EH (cell line): ENCODE data around the gene ZNF385B.
A peak's percentile ranks its signal among the peaks of the same experiment; 100 is the strongest.

Source experiments
- DNase-seq: peaks from one replicate; pipeline ENCODE4 v3.0.0-alpha.2; 2015; ENCODE audit warnings: low read depth

The ZNF385B gene

DNA sequence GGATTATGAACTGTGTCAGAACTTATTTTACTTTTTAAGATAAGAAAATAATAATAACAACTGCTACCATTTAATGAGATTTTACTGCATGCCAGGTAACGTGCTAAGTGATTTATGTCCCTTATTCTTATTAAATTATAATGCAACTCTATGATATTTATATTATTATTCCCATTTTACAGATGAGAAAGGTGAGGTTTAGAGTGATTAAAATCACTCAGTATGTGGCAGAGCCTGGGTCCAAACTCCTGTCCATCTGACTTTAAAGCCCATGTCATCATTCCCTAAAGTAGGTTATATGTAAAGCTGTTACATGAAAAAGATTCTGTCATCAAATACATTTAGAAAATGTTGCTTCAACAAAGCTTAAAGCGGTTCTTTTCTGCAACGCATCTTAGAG, 308.0 kb downstream of the ZNF385B start:
- DNase-seq = no peak

DNA sequence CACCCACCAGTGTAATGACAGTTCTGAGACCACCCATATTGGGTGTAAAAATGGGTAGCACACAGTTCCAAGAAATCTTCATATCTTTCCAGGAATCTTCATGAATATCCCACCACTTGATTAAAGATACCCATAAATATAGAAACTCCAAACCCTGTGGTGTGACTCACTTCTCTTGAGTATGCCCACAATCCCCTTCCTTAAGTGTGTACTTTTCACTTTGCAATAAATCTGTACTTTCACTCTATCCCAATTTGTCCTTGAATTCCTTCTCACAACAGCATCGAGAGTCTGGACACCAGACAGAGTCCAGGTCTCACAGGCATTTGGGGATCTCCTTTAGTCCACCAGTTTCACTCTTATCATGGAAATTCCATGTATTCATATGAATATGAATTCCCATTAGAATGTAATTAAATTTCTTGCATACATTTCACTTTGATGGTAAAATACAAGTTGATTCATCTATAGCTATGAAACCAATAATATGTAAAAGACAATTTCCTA, 309.8 kb downstream of the ZNF385B start:
- no peak for DNase-seq

DNA sequence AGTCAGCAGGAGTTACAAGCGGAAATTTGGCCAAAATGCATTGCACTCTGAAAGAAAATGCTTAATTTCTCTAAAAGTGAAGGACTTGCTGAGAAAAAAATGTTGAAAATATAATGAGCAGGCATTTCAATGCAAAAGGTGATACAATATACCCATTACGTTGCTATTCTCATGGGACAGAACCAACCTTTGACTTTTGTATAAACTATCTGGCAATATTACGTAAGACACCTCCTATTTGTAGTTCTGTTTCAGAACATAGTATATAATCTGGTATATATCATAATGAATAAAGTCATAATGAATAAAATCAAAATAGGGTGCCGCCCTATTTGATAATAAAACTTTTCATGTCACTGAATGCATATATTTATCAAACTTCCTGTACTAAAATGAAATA, 310.6 kb downstream of the ZNF385B start:
- no peak for DNase-seq

DNA sequence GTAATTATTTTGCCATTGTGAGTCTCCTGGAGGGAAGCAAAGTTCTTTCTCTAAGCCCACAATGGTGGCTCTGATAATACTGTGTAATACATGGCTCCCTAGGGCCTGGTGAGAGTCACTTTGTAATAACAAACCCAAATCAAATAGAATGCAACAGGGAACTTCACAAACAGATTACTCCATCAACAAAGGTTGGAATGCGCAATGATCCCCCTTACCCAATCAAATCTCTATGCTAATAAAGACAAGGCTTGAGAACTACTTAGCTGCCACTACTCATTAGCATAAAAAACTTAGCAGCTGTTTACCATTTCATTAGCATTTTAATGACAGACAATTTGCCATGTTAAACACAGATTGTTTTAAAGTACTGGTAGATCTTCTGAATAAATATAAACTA, 311.2 kb downstream of the ZNF385B start:
- no peak for DNase-seq

DNA sequence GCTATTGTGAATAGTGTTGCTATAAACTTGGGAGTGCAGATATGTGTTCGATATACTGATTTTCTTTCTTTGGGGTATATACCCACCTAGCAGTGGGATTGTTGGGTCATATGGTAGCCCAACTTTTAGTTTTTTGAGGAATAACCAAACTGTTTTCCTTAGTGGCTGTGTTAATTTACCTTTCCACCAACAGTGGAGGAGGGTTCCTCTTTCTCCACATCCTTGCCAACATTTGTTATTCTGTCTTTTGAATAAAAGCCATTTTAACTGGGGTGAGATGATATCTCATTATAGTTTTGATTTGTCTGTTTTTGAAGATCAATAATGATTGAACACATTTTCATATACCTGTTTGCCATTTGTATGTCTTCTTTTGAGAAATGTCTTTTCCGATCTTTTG, 314.8 kb downstream of the ZNF385B start:
- no peak for DNase-seq

DNA sequence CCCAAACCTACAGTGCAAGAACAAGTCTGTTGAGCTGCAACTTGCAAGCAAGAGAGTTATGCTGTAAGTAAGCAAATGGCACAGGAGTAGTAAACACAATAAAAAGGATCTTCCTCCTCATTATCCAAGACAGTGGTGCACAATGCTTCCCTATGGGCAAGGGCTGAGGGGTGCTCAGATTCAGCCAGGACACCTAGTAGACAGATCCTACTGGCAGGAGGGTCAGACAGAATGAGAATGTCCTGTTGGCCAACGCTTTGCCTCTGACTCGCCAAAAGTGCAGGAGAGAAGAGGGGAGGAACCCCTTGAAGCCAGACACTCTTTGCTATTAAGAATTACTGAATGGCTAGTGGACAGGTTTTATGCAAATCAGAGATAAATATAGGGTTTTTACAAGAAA, 316.4 kb downstream of the ZNF385B start:
- no peak for DNase-seq

GRCh38 chr2:179543361-179543901, 318.0 kb downstream of the ZNF385B start:
- DNase-seq = peak; percentile 64

DNA sequence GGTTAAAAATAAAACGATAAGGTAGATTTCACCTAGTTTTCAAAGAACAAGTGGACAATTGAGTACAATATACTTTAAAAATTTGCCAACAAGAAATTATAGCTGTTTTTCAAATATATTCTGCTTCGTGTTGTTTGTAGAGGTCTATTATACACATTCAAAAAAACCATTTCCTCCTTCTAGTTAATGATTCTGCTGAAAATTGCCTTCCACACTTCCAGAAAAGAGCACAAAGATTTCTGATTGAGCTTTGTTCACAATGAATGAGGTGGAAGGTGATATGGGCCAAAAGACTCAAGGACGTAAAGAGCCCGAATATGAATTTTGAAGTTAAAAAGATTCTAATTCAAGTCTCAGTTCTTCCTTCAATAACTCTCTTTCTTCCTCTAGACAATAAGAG, 319.8 kb downstream of the ZNF385B start:
- no peak for DNase-seq

- DNase-seq = no peak
Observed at GRCh38 chr2:179539124-179539511, 322.3 kb downstream of the ZNF385B start.

GRCh38 chr2:179538406-179539123, 322.8 kb downstream of the ZNF385B start:
- DNase-seq = peak; percentile 6

DNA sequence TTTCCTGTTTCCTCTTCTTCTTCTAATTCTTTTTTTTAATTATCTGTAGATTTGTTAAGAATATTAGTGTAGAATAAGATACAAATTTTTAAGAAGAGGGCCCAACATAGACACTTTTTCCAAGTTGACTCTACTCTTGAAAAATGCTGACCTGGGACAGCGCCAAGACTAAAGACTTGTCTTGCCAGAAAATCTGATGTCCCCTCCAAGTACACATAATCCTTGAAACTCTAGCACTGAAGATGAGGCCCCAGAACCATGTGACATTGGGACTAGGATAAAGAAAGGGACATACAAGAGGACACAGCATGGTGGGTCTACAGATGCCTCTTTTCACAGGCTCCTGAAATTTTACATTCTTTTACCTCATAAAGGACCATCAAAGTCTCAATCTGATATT, 325.2 kb downstream of the ZNF385B start:
- DNase-seq = peak; percentile 41

DNA sequence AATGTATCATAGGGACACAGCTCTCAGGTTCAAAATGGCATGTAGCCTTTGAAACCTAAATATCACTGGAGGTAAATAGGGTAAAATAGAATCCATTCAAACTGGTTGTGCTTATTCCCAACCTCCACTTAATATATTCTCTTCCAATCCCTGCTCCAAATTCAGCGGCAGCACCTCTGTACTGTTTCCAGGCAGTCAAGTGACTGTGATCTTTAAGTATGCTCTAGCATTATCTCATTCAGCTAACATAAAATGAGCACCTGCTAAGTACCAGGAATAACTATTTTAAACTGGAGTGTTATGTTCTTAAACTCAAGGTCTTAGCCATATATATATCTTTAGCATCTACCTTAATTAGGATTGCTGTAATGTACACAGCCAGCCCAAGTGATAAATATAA, 327.5 kb downstream of the ZNF385B start:
- DNase-seq = no peak

DNA sequence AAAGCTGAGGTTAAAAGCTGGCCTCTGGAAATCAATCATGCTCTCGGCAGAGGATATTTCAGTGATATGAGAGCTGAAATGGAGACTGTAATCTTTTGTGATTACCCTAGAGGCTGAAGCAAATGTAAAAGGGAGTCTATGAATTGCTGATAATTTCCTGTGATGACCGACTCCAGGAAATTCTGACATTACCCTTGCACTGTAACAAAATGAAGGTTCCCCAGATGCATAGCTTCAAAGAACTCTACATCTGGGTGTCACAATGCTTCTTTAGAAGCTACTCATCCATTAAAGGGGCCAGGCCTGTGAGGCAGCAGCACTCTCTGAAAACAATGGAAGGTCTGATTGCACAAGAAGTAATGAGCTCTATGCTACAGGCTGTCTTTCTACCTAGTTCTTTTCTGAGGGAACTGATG, 328.5 kb downstream of the ZNF385B start:
- no peak for DNase-seq

- DNase-seq = no peak
Observed at GRCh38 chr2:179528576-179529069, 332.8 kb downstream of the ZNF385B start.

- DNase-seq = no peak
Observed at GRCh38 chr2:179525340-179525739, 336.1 kb downstream of the ZNF385B start.

DNA sequence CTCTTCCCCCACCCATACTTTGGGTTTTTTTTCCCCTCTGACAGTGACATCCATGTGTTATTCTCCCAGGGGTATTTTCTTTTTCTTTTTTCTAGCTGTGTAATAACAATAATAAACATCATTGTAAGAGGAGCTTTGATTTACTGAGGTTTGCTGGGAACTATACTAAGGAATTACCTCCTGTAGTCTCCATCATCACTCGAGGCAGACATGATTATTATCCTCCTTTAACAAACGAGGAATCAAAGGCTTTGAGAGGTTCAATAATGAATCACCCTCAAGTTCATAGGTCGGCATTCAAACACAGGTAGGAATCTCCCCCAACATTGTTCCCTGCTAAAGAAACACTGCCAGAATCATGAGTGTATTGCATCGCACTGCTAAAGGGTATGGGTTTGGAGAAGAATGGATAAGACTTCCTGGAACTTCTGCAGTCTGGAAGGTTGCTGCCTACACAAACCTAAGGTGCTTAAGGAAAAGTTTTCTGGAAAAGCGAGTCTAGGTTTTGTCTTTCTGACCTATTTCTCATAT, 336.5 kb downstream of the ZNF385B start:
- no peak for DNase-seq

DNA sequence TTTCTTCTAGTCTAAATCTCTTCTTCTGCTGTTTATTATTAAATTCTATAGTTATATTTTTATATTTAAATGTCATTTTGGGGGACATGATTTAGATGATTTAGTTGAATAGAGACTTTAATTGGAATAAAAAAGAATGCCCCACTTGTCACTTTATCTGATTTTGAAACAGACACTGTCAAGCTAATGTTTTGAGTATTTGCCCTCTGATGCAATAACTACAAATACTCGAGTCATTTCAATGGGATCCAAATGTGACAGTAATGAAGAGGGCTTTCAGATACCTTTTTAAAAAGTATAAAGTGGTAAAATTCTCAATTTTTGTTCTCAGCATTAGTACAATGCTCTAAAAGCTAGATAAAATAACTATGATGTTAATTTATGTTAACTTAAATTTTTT, 339.5 kb downstream of the ZNF385B start:
- peak; percentile 11 for DNase-seq

- DNase-seq = no peak
Observed at GRCh38 chr2:179518830-179519229, 342.6 kb downstream of the ZNF385B start.

GRCh38 chr2:179513181-179513580, 348.2 kb downstream of the ZNF385B start:
- DNase-seq = peak; percentile 9

DNA sequence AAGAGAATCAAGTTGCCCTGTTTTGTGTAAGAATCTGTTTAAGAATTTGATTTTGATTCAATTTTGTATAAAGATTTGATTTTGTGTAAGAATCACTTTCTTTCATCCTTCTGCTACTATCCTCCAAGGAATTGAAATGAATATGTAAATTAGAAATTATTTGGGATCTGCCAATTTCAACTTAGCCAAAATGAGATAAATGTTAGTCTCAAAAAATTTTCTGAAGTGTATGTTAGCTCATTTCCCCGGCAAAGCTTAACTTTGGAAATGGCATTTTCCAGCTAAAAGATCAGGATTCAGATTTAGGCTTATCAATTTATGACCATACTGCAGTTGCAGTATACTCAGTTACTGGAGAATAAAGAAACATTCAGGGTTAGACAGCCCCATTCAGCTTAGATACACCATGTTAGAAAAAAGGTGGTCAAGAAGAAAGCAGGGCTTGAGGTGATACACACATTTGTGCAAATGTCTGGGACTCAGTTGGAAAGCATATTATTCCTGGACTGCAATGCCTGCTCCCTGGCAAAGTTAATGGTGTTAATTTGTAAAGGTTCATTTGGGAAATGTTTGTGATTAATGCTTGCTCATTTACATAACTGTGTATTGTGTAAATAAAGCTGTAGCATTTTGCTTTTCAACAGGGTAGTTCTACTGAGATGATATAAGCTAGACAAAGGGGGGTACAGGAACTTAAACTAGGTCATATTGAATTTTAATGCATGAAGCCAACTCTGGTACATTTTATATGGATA, 349.0 kb downstream of the ZNF385B start:
- no peak for DNase-seq

DNA sequence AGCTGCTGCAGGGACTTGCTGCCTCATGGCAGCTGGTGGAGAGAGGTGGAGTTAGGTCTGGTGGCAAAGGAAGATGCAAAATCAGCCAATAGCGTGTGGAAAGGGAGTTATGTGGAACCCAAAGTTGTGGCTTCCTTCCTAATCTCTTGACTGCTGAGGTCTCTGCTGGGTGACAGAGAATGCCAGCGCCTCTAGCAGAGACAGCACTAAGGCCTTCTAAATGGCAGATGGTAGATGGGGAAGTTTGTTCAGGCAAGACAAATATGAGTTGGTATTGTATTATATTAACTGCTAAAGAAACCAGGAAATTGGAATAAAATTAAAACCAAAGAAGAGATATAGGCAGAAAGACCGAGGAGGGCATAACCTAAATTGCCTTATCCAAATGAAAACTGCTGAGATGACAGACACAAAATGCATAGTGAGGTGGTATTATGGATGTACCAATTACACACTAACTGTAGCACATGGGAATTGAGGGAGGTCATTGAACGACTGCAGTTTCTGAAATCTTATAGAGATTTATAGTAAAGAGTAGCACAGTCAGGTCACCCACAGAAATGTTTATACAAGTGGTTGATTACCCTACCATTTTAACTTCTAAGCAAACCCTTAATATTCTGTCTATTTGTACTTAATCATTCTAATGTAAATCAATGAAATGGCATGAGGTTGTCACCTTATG, 350.2 kb downstream of the ZNF385B start:
- DNase-seq = no peak

DNA sequence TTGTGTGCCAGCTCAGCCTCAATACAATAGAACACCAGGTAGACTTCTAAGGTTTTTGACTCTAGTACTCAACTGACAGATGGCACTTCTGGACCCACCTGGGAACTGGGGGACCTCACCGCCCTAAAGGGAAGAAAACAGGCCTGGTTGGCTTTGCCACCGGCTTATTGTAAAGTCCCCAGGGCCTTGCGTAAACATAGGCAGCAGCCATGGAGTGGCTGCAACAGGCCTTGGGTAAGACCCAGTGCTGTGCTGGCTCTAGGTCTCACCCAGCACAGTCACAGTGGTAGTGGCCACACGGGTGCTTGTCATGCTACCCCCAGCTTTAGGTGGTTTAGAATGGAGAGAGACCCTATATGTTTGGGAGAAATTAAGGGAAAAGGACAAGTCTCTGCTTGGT, 366.1 kb downstream of the ZNF385B start:
- no peak for DNase-seq
